Right ventricle myocardium superior (tissue), 1 donor: ENCODE data around the gene MAP2K4. TPM values are rescaled to one million over a fixed set of nuclear protein-coding genes. Genes with fewer than 3 reads are reported as not detected.
"Not testable (repeated sequence)": the region's sequence is repeated elsewhere in the genome, so short reads cannot be mapped to it uniquely, and the experiment has no call there.

Experiments used
- ATAC-seq: fragments of 200-7000 bp; cut with Tn5 transposase; one replicate; pipeline ENCODE4 v1.9.1; 2020; ENCODE audit warnings: mild to moderate bottlenecking; ENCODE audit not compliant: poor library complexity
- DNase-seq: peaks from one replicate; pipeline ENCODE4 v3.0.0-alpha.2; 2020
- intact Hi-C: fragments of 100-400 bp; cut with DNase I; formaldehyde crosslinking; loops from one replicate; pipeline ENCODE4 v1.11.2; 2022
- total RNA-seq: library from RNA; stranded (reverse); fragmentation: NEBNext Ultra II Directional; extraction: Animal tissue kit (Norgen Biotek cat#: 25700); gene quantifications from one replicate; pipeline ENCODE4 v1.2.1, GENCODE V29; 2021
- donor health status: DM: no; HTN: yes; CAD: no; lungs with severe emphysema.

Gene MAP2K4
- total RNA-seq, 1 donor from 2014 or later = 29.6 TPM

GRCh38 chr17:12127177-12127576, 106.5 kb downstream of the MAP2K4 start:
- ATAC-seq (no peak), DNase-seq (no peak)
- intact Hi-C loops = no loop called here

- intact Hi-C loops = no loop called here
- DNase-seq = no peak
- ATAC-seq = no peak
These were observed 107.0 kb downstream of the MAP2K4 start for GRCh38 chr17:12127667-12128066.

GRCh38 chr17:12128946-12129345, 108.3 kb downstream of the MAP2K4 start:
- DNase-seq (no peak), ATAC-seq (no peak)
- intact Hi-C loops = no loop called here

- ATAC-seq (no peak), DNase-seq (no peak)
- intact Hi-C loops = no loop called here
These were observed 112.5 kb downstream of the MAP2K4 start for GRCh38 chr17:12133183-12133582.

- intact Hi-C loops = no loop called here
- ATAC-seq (no peak), DNase-seq (no peak)
These were observed 113.4 kb downstream of the MAP2K4 start for GRCh38 chr17:12134101-12134500.

- intact Hi-C loops = no loop called here
- DNase-seq = no peak
- no peak for ATAC-seq
These were observed 113.9 kb downstream of the MAP2K4 start for GRCh38 chr17:12134587-12134986.

GRCh38 chr17:12136243-12136642, 115.6 kb downstream of the MAP2K4 start:
- intact Hi-C loops = no loop called here
- DNase-seq = no peak
- ATAC-seq = no peak

GRCh38 chr17:12136646-12137045, 116.0 kb downstream of the MAP2K4 start:
- intact Hi-C loops = no loop called here
- DNase-seq = no peak
- no peak for ATAC-seq

GRCh38 chr17:12137859-12138258, 117.2 kb downstream of the MAP2K4 start:
- intact Hi-C loops = no loop called here
- DNase-seq (no peak), ATAC-seq (no peak)

GRCh38 chr17:12140685-12141084, 120.0 kb downstream of the MAP2K4 start:
- DNase-seq (no peak), ATAC-seq (peak; percentile 22)
- intact Hi-C loops = no loop called here

- DNase-seq, ATAC-seq, intact Hi-C loops: not testable (repeated sequence)
These were observed 141.5 kb downstream of the MAP2K4 start for GRCh38 chr17:12162187-12162586.

- DNase-seq (no peak), ATAC-seq (no peak)
- intact Hi-C loops = no loop called here
These were observed 143.4 kb downstream of the MAP2K4 start for GRCh38 chr17:12164085-12164484.

- no peak for ATAC-seq
- intact Hi-C loops = no loop called here
- DNase-seq = no peak
These were observed 158.1 kb downstream of the MAP2K4 start for GRCh38 chr17:12178644-12179330.

- intact Hi-C loops = loop anchor here (10.0 kb wide), 3 partner anchors 364 to 824 kb away; partner anchors contain the start of gene MYOCD
- ATAC-seq = peak; percentile 64
- no peak for DNase-seq
These were observed 160.1 kb downstream of the MAP2K4 start for GRCh38 chr17:12180644-12181261.

GRCh38 chr17:12187658-12188057, 167.0 kb downstream of the MAP2K4 start:
- ATAC-seq (no peak), DNase-seq (no peak)
- intact Hi-C loops = loop anchor here (10.0 kb wide), 3 partner anchors 357 to 817 kb away; partner anchors contain the start of gene MYOCD

GRCh38 chr17:12193144-12193735, 172.6 kb downstream of the MAP2K4 start:
- no peak for ATAC-seq
- DNase-seq = no peak
- intact Hi-C loops = no loop called here
